Panc1 (cell line): ENCODE data around the gene TJP3.

Source experiments
- POLR2AphosphoS5 ChIP-seq: IDR thresholded peaks from 2 replicates; pipeline ENCODE4 v1.6.1; 2012; ENCODE audit warnings: mild to moderate bottlenecking, low read depth, low read length, moderate library complexity
- REST ChIP-seq, 2 experiments: IDR thresholded peaks; 2 replicates each; pipeline ENCODE4 v1.6.1; 2011 to 2012; ENCODE audit warnings: low read depth in 2 of 2, control low read depth in 1 of 2, low read length in 1 of 2, mild to moderate bottlenecking in 1 of 2, moderate library complexity in 1 of 2; ENCODE audit not compliant: insufficient read depth in 1 of 2
- TF ChIP-seq, protein P1 (sequence below): fragments of 450-650 bp; IDR thresholded peaks from 2 replicates; pipeline ENCODE4 v1.5.1; 2017; ENCODE audit warnings: mild to moderate bottlenecking

DNA sequence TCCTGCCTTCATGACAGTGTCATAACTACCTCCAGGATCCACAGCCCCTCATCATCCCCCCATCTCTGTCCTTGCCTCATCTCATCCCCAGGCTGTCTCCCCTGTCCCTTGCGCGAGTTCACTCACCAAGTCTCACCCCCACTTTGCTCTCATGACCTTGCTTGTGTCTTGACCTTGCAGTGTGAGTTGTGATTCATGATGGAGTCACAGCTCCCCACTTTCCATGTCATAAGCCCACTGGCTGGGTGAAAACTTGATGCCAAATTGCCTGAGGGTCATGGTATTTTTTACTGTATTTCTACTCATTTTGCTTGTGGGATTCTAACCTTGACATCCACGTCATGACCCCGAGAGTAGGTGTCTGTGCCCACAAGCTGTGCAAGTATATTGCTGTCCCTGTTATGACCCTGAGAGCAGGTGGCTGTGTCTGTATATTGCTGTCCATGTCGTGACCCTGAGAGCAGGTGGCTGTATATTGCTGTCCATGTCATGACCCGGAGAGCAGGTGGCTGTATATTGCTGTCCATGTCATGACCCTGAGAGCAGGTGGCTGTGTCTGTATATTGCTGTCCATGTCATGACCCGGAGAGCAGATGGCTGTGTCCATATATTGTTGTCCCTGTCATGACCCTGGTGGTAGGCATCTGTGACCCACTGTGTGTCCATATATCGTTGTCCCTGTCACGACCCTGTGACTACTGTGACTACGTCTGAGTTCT is 29.5 kb downstream of the TJP3 start:
- TF ChIP-seq REST (IDR thresholded peaks at IDR 0.05; ENCODE audit: insufficient read depth in 1 of 2, low read depth in 2 of 2, low read length in 1 of 2) (no peak), POLR2AphosphoS5 (no peak)
- TF ChIP-seq, protein P1, sequence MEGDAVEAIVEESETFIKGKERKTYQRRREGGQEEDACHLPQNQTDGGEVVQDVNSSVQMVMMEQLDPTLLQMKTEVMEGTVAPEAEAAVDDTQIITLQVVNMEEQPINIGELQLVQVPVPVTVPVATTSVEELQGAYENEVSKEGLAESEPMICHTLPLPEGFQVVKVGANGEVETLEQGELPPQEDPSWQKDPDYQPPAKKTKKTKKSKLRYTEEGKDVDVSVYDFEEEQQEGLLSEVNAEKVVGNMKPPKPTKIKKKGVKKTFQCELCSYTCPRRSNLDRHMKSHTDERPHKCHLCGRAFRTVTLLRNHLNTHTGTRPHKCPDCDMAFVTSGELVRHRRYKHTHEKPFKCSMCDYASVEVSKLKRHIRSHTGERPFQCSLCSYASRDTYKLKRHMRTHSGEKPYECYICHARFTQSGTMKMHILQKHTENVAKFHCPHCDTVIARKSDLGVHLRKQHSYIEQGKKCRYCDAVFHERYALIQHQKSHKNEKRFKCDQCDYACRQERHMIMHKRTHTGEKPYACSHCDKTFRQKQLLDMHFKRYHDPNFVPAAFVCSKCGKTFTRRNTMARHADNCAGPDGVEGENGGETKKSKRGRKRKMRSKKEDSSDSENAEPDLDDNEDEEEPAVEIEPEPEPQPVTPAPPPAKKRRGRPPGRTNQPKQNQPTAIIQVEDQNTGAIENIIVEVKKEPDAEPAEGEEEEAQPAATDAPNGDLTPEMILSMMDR, result no peak
